Activated CD8-positive, alpha-beta memory T cell treated with anti-CD3 and anti-CD28 coated beads, Interleukin-2, amount 50 U/mL, for 4 hours (primary cell): Measurements from ENCODE around the gene EPB41L4B.
"Not testable (repeated sequence)": the region's sequence is repeated elsewhere in the genome, so short reads cannot be mapped to it uniquely, and the experiment has no call there.

Experiments used
- DNase-seq: peaks from one replicate; pipeline ENCODE4 v3.0.0-alpha.2; 2020

The EPB41L4B gene

DNA sequence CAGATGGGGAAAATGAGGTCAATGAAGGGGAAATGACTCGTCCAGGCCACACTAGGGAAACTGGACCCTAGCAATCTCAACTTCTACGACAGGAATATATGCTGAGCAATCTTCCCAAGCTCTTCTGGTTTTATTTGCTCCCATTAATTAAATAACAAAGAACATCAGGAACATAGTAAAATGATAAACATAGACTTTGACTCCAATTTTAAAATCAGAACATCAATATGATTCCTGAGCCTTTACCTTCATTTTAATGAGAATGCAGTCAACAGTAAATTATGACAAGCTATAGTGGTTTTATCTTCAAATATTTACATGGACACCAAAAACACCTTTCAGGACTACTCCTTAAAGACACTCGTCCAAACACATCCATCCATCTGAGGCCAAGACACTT lies 79.7 kb downstream of the EPB41L4B start:
- no peak for DNase-seq

DNA sequence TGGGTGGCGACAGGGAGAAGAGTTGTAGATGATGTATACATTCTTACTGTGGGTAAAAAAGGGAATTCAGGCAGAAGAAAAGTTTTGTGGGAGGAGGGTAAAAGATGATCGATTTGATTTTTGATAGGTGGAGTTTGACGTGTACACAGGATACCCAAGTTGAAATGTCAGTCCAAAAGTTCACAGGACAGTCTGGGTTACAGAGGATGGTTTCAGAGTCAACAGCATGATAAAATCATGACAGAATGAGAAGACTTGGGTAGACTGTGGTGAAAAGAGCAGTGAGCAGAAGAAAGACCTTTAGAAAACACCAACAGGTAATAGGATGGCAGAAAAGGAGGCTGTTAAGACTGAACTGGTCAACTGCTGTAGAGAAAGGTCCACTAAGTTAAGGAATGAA lies 81.6 kb downstream of the EPB41L4B start:
- DNase-seq = no peak

DNA sequence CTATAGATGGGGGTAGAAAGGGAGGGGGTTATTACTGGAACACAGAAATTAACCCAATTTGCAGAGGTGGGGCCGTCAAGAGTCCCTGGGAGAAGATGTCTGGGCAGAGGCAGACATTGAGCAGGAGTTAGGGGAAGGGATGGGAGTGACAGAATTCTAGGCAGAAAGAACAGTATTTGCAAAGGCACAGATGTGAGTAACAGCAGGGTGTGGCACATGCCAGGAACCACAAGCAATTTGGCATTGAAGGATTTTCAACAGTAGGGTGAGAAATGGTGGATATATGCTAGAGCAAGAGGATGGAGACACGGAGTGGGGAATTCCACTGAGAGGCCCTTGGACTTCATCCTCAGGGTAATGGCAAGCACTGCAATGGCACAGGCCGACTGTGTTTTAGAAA lies 82.2 kb downstream of the EPB41L4B start:
- no peak for DNase-seq

DNA sequence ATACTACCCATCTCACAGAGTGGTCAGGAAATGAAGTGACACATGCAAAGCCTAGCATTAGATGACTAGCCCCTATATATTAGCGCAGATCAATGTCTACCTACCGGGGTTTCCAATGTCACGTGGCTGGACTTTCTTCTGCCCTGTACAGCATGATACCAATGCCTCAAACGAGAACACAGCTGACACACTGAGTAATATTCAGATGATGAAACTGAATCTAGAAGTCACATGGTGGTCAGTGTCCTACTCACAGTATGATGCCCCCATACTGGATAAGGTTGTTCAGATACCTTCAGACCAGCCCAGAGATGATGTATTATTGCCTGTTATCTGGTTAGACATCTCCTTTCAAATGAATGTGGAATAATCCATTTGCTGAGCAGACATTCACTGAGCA lies 82.7 kb downstream of the EPB41L4B start:
- no peak for DNase-seq

DNA sequence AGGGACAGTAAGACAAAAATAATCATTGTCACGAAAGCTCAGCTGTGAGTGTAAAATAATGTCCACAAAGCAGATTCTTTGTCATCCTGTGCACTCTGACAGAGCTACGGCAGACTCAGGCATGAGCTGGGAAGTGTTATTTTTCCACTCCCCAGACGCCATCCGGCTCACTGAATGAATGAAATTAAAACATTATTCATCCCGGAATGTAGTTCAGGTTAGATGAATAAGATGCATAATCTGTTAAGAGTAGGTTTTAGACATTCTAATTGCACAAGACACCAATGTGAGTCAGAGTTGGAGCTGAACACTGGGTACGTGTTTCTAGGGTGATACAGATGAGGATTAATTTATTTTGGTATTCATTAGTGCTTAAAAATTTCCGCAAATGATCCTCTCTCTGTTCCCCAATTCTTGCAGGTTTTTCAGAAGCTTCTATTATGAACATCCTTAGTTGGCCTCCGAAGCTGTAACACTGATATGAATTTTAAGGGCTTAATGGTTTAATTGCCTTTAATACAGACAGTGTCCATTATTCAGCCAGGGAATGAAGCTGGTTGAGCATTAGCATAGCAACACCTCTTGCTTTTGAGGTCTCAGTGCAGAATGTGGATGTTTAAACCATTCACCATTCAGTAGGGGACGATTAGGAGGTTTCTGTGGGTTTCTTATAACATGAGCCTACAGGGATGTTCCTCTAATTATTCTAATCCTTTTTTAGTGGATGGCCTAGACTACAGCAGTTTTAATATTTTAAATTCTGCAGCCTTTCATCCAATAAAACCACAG lies 88.2 kb downstream of the EPB41L4B start:
- DNase-seq = no peak

DNA sequence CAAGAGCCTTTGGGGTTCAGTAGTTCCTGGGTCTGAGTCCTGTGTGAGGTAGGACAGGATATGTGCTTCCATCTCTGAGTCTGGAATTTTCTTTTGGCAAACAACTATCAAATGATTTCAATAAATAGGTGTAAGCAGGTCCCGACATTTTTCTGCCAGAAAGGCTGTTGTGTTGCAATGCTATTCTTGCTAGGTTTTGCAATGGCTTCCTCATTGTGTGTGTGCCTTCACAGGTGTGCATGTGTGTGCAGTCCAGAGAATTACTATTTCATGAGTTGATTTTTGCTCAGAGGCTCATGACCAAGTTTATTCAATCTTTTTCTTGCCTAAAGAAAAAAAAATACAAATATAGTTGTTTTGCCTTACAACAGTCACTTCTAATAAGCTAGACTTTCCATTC lies 89.3 kb downstream of the EPB41L4B start:
- DNase-seq = no peak

DNA sequence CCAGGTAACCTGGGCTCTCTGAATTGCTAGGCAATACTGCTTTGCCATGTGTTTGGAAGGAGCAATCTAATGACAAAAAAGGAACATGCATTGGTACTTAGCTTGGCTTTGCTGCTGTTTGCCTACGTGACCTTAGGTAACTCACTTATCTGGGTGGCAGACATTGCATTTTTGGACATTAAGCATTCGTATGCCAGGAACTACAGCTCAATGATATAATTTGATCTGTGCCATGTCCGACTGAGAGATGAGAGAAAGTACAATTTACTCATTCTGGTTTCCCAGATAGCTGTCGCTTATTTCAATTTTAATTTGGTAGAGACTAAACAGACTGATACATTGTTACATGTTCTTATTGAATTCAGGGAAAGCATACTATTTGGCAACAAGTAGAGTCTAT lies 90.6 kb downstream of the EPB41L4B start:
- DNase-seq = no peak

DNA sequence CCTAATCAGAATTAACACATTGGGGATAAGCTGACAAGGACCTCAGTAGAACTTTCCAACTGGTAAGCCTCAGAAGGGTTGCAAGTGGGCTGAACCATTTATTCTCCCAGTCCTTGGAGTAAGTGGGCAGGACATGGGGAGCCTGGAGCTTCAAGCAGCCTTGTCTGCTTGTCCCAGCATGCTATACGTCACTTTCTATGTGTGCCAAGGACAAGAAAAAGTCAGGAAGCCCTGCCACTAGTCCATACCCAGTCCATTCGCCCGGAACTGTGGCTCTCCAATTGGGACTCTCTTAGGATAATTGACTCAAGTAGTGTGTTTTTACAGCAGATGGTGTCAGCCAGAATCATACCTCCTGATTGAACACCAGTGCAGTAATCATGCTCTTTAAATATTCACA lies 91.2 kb downstream of the EPB41L4B start:
- DNase-seq = no peak

DNA sequence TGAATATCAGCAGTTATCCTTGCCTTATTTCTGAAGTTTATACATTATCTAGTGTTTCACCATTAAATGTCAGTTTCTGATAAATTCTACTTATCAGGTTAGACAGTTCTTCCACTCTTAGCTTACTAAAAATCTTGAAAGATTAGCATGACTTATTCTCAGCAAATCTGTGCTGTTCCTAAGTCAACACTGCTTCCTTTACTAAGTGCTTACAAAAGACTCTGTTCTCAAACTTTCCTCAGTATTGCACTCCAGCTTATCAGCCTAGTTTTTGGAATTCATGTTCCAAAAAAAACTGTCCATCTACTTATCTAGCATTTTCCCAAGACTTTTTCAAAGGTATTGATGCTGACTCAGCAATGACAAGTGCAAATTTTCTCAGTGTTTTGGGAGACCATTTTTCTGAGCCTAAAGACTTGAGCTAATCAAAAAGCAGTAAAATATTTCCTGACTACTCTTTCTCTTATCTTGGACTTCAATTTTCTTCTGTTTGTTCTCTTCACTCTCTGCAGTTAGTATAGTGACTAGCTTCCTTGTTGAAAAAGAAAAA lies 92.7 kb downstream of the EPB41L4B start:
- no peak for DNase-seq

DNA sequence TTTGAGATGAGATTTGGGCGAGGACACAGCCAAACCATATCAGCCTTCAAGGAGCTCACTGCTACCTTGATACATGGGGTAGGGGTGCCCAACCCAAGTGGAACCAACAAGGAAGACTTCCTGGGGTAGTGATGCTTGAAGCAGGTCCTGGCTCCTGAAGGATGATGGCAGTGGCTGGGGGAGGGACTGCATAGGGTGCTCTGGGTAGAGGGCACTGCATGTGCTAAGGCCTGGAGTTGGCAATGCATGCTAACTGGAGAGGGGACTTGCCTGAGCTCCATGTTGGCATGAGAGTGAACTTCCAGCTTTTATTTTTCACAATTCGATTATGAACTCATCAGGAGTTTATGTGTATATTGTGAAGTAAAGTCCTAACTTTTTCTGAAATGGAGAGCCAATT lies 95.2 kb downstream of the EPB41L4B start:
- DNase-seq = no peak

DNA sequence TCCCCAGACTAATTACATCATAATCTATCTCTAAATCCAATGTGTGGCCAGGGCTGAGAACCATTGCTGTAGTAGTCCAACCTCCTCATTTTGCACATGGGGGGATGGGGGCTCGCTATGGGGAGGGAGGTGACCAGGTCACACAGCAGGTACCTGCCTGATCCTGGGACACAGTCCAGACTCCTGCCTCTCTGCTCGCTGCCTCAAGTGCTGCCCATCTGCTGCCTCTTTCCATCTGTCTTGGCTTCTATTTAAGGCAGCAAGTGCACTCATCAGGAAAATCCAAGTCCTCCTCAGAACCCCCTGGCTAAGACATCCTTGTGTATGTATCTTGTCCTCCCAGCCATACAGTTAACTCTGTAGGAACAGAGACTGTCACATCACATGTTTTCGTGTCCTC lies 96.1 kb downstream of the EPB41L4B start:
- DNase-seq = no peak

DNA sequence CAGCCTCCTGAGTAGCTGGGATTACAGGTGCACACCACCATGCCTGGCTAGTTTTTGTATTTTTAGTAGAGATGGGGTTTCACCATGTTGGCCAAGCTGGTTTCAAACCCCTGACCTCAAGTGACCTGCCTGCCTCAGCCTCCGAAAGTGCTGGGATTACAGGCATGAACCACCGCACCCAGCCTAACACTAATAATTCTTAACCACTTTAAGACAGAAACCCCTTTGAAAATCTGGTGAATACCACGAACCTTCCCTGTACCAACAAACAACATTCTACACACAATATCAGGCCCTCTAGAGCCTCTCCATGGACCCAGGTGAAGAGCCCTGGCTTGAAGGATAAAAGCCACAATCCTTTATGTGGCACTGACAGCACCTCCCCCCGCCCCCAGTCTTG lies 102.6 kb downstream of the EPB41L4B start:
- DNase-seq = not testable (repeated sequence)

DNA sequence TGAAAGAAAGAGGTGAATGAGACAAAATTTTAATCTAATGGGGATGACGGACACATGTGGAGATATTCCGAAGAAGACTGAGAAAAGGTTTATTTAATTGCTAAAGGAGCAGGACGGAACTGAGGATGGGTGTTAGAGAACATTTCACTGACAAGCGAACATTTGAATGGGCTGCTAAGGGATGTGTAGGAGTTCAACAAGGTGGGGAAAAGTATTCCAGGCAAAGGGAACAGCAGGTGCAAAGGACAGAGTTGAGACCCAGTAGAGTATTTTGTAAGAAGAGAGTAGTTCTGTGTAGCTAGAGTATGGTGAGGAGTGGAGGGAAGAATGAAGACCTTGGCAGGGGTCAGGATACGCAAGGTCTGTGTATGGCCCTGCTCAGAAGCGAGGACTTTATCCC lies 106.4 kb downstream of the EPB41L4B start:
- DNase-seq = no peak

DNA sequence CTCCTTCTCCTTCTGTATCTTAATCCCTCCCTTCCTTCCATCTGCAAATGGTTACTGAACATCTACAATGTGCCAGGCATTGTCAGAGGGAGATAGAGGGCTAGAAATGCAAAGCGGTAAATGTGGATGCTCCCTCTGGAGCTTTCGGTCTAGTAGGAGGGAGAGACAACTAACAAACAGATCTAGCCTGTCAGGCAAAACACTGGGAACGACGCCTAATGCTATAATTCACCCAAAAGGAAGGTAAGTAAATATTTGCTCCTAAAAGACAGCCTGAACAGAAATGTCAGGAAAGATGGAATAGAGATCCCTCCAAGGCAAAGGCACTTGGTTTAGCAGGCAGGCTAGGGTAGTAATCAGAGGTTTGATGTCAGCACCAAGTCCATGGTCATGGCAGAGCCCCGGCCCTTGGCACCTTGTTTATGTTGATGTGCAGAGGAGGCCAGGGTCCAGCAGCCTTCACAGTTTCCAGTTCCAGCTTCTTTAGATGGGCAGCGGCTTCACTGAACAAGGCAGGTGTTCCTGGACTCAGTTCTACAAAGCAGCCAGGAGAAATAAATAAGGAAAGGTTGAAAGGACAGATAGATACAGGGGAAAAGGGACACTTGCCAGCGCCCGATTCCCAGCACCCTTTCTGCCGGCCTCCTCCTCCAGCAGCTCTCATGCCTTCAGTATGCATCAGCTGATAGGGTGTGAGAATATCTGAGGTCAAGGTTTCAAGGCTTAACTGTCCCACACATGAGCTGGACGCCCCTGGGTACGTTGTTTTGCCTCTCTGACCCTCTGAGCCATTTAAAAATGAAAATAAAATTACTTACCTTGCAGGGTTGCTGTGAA lies 107.4 kb downstream of the EPB41L4B start:
- no peak for DNase-seq

DNA sequence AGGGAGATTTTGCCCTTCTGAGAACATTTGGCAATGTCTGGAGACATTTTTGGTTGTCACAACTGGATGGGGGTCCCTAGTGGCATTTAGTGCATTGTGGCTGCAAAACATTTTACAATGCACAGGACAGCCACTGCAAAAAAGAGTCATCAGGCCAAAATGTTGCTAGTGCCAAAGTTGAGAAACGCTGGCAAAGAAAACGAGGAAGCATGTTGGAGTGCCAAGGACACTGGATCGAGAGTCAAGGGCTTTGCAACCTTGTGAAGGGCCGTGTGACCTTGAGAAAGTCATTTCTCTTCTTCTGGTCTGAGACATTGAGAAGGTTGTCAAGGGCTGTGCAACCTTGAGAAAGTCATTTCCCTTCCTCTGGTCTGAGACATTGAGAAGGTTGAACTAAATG lies 108.1 kb downstream of the EPB41L4B start:
- no peak for DNase-seq

DNA sequence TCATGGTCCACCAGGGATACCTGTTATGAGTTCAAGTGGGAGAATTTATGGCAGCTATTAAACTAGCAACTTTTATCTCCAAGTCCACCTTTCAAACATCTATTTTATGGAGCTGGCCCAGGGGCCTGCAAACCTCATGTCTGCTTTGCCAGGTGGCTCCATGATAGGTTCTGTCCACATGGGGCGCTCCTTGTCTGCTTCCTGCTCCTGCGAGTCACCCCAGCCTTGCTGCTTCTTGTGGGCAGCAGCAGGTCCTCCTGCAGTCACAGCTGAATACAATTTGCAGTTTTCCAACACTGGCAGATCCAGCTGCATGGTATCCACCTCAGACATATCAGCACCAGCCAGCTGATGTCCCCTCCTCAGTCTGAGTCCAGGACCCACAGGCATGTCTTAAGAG lies 114.2 kb downstream of the EPB41L4B start:
- no peak for DNase-seq

DNA sequence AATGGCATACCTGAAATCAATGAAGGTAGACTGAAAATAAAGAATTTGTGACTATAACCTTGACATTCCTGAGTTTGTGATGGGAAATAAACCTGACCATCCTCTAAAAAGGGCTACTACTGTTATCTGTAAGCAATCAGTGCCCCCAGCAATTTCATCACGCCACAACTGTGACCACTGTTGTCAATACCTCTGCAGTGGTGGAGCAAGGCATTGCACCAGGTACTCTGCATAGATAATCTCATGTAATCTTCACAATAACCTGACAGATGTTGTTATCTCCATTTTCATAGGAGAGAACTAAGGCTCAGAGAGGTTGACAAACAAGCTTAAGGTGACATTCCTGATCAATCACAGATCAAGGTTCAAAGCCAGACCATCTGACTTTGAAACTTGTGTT lies 115.3 kb downstream of the EPB41L4B start:
- no peak for DNase-seq

DNA sequence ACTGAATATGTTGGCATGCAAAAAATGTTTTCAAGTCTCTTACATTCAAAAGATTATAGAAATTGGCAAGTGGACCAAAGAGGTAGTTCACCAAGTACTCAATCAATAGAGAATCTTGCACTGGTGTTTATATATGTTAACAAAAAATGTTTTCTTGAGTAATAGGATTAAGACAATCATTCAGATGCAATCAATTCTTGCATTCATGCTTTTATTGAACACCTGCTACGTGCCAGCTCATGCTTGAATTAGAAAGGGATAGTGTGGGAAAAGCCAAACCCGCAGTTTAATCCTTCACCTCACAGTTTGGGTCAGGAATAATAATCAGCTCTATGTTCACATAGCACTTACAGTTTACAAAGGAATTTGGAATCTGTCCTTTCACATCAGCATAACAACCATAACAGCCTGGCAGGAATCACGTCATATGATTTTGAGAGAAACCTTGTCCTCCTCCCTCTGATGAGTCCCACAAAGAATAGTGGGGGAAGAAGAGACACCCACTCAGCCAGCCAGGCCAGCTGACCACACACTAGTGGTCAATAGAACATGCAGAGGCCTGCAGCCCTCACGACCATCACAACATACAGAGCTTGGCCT lies 117.0 kb downstream of the EPB41L4B start:
- no peak for DNase-seq

DNA sequence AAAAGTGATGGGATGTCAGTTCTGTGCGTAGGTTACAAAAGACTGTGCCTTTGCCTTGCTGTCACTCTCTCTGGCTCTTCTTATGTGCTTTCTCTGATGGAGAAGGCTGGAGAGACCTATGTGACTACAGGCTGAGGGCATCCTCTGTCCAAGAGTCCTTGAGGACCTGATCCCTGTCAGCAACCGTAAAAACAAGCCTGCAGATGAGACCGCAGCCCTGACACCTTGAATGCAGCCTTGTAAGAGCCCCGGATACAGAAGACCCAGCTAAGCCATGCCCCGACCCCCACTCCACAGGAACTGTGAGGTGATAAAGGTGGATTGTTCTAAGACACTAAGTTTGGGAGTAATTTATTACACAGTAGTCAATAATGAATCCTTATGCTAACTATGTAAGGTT lies 121.2 kb downstream of the EPB41L4B start:
- DNase-seq = no peak

DNA sequence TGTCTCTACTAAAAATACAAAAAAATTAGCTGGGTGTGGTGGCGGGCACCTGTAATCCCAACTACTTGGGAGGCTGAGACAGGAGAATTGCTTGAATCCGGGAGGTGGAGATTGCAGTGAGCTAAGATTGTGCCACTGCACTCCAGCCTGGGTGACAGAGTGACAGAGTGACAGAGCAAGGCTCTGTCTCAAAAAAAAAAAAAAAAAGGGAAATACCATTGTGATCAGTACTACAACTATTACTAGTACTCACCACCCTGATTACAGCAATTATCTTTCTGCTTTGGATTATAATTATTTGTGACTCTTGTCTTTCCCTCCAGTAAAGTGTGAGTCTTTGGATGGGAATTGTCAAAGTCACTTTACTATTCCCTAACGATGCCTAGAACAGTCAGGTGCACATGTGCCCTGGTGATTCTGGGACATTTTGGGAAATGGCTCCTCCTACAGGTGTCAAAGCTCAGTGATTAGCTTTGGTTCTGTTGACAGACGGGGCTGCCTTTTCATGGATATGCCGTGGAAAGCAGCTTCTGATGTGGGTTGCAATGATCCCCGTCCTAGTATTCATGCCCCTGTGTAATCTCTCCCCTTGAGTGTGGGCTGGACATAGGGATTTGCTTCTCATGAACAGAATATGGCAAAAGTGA lies 122.0 kb downstream of the EPB41L4B start:
- no peak for DNase-seq

DNA sequence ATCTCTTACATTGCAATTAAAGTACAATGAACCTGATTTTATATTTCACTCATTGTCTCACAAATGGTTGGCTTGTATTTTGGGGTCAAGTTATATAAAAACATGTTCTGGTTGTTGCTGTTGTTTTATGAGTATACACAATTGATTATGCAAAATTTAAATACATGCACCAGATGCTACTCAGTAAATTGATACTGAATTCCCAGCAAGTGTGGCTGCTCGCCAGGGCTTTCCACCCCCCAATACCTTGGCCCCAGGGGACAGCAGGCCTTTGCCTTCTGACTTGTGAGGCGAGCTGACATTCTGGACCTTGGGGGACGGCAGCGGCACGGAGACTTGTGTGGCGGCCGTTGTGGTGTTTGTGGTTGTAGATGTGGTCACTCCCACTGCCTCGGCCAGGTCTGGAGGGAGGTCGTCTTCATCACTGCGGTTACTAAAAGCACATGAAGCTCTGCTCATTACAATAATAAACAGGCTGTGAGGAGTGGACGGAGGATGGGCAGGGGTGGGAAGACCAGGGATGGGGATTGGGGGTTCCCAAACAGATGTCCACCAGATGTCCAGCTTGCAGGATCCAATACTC lies 126.8 kb downstream of the EPB41L4B start:
- no peak for DNase-seq

DNA sequence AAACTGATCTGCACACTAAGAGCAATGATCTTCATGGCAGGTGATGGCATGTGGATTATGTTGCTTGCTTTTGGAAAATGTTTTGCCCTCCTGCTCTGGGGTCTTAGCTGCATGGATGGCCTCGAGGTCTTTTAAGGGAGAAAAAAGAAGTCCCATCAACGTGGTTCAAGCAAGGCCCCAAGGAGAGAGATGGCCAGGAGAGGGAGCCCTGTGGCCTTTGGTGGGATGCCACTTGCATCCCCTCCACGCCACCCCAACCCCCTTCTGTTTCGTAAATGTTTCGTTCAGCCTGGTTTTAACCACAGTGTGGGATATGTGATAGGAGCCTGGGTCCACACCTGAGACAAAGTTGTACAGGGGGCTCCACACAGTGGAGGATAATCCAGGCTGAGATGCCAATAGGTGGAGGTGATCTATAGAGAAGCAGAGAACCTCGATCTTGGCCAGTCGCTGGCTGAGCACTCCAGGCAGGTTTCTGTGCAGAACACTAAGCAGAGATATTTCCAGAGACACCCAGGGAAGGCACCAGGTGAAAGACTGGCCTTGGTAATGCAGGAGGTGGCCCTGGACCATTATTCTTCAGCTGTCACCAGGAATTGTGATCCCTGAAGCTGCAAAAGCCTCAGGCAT lies 128.0 kb downstream of the EPB41L4B start:
- DNase-seq = no peak
